H9 (cell line): ENCODE measurements around the gene ZBTB16. TPM values are rescaled to one million over a fixed set of nuclear protein-coding genes. Genes with fewer than 3 reads are reported as not detected.

Source experiments
- DNase-seq: peaks from one replicate; pipeline ENCODE4 v3.0.0-alpha.2; 2017
- H2AFZ ChIP-seq: one replicate; pipeline ENCODE4 v1.6.1; 2013; ENCODE audit warnings: mild to moderate bottlenecking, low read length, control low read depth, moderate library complexity
- H2AK5ac ChIP-seq: 2 replicates; pipeline ENCODE4 v1.6.1; 2013; ENCODE audit warnings: low read length, control low read depth, mixed read lengths; ENCODE audit not compliant: insufficient read length
- H2BK120ac ChIP-seq: one replicate; pipeline ENCODE4 v1.6.1; 2013; ENCODE audit warnings: low read depth, mild to moderate bottlenecking, low read length, control low read depth, inconsistent platforms; ENCODE audit not compliant: poor library complexity, severe bottlenecking
- H2BK12ac ChIP-seq: 2 replicates; pipeline ENCODE4 v1.6.1; 2013; ENCODE audit warnings: low read length, control low read depth, mixed read lengths, low read depth; ENCODE audit not compliant: insufficient read length
- H2BK15ac ChIP-seq: 2 replicates; pipeline ENCODE4 v1.6.1; 2013; ENCODE audit warnings: low read depth, low read length, control low read depth
- H2BK20ac ChIP-seq: one replicate; pipeline ENCODE4 v1.6.1; 2013; ENCODE audit warnings: low read depth, mild to moderate bottlenecking, low read length, control low read depth, inconsistent platforms; ENCODE audit not compliant: poor library complexity, severe bottlenecking
- H2BK5ac ChIP-seq: 2 replicates; pipeline ENCODE4 v1.6.1; 2013; ENCODE audit warnings: low read length, control low read depth, mixed read lengths; ENCODE audit not compliant: insufficient read length
- H3K14ac ChIP-seq: 2 replicates; pipeline ENCODE4 v1.6.1; 2013; ENCODE audit warnings: low read length, control low read depth; ENCODE audit not compliant: insufficient read depth
- H3K18ac ChIP-seq: 2 replicates; pipeline ENCODE4 v1.6.1; 2013; ENCODE audit warnings: low read depth, mild to moderate bottlenecking, mixed read lengths, low read length, control low read depth; ENCODE audit not compliant: insufficient read length
- H3K23ac ChIP-seq: 2 replicates; pipeline ENCODE4 v1.6.1; 2013; ENCODE audit warnings: low read length, control low read depth, mixed read lengths, low read depth; ENCODE audit not compliant: insufficient read length
- H3K23me2 ChIP-seq: 2 replicates; pipeline ENCODE4 v1.6.1; 2013; ENCODE audit warnings: low read depth, mild to moderate bottlenecking, mixed read lengths, low read length, control low read depth; ENCODE audit not compliant: insufficient read length, poor library complexity, severe bottlenecking
- H3K27ac ChIP-seq: 2 replicates; pipeline ENCODE4 v1.5.1; 2013; ENCODE audit warnings: low read length, control low read depth, mixed read lengths, low read depth; ENCODE audit not compliant: insufficient read length
- H3K27me3 ChIP-seq: 2 replicates; pipeline ENCODE4 v1.6.1; 2013; ENCODE audit warnings: low read length, control low read depth, inconsistent platforms; ENCODE audit not compliant: insufficient read depth
- H3K4ac ChIP-seq: 2 replicates; pipeline ENCODE4 v1.6.1; 2013; ENCODE audit warnings: low read depth, mild to moderate bottlenecking, control low read depth, inconsistent platforms, low read length, moderate library complexity
- H3K4me1 ChIP-seq: 2 replicates; pipeline ENCODE4 v1.6.1; 2013; ENCODE audit warnings: low read length, control low read depth, inconsistent platforms; ENCODE audit not compliant: insufficient read depth
- H3K4me2 ChIP-seq: 2 replicates; pipeline ENCODE4 v1.6.1; 2013; ENCODE audit warnings: low read length, control low read depth, mixed read lengths; ENCODE audit not compliant: insufficient read length, insufficient read depth
- H3K56ac ChIP-seq: 2 replicates; pipeline ENCODE4 v1.6.1; 2013; ENCODE audit warnings: low read depth, mild to moderate bottlenecking, mixed read lengths, low read length, control low read depth; ENCODE audit not compliant: insufficient read length
- H3K79me1 ChIP-seq: 2 replicates; pipeline ENCODE4 v1.6.1; 2013; ENCODE audit warnings: low read depth, mild to moderate bottlenecking, moderate library complexity, low read length, control low read depth, inconsistent platforms; ENCODE audit not compliant: insufficient read depth, poor library complexity, severe bottlenecking
- H3K79me2 ChIP-seq: 2 replicates; pipeline ENCODE4 v1.6.1; 2013; ENCODE audit warnings: low read length, control low read depth, inconsistent platforms; ENCODE audit not compliant: insufficient read depth
- H3K9ac ChIP-seq: 2 replicates; pipeline ENCODE4 v1.6.1; 2013; ENCODE audit warnings: low read length, control low read depth, mixed read lengths; ENCODE audit not compliant: insufficient read length; ENCODE audit errors: extremely low read depth
- H3K9me3 ChIP-seq: one replicate; pipeline ENCODE4 v1.6.1; 2013; ENCODE audit warnings: low read depth, low read length, inconsistent platforms; ENCODE audit not compliant: control insufficient read depth
- H3T11ph ChIP-seq: one replicate; pipeline ENCODE4 v1.6.1; 2013; ENCODE audit warnings: mild to moderate bottlenecking, low read length, control low read depth, inconsistent platforms
- H4K20me1 ChIP-seq: one replicate; pipeline ENCODE4 v1.6.1; 2013; ENCODE audit not compliant: control insufficient read depth, insufficient read length, insufficient read depth
- H4K5ac ChIP-seq: 2 replicates; pipeline ENCODE4 v1.6.1; 2013; ENCODE audit warnings: low read depth, mild to moderate bottlenecking, mixed read lengths, low read length, control low read depth; ENCODE audit not compliant: insufficient read length
- H4K8ac ChIP-seq: replicated peaks from 2 replicates; pipeline ENCODE4 v1.6.1; 2013; ENCODE audit warnings: low read length, control low read depth, mixed read lengths, low read depth; ENCODE audit not compliant: insufficient read length
- H4K91ac ChIP-seq: 2 replicates; pipeline ENCODE4 v1.6.1; 2013; ENCODE audit warnings: low read depth, mild to moderate bottlenecking, moderate library complexity, mixed read lengths, low read length, control low read depth; ENCODE audit not compliant: insufficient read length
- H3K27ac Mint-ChIP-seq, 3 experiments: 2 replicates in 2 of 3; 3 replicates in 1 of 3; pipeline ENCODE4 v1.8.0; 2020 to 2021; ENCODE audit warnings: mixed read lengths in 3 of 3, mild to moderate bottlenecking in 1 of 3, moderate library complexity in 1 of 3
- H3K27me3 Mint-ChIP-seq: 2 replicates; pipeline ENCODE4 v1.8.0; 2021; ENCODE audit warnings: low read depth, mild to moderate bottlenecking, moderate library complexity, mixed read lengths
- H3K36me3 Mint-ChIP-seq, 3 experiments: 2 replicates in 2 of 3; 3 replicates in 1 of 3; pipeline ENCODE4 v1.8.0; 2020 to 2021; ENCODE audit warnings: low read depth in 3 of 3, mixed read lengths in 3 of 3; ENCODE audit not compliant: insufficient read depth in 1 of 3
- H3K4me1 Mint-ChIP-seq, 2 experiments: 2 replicates each; pipeline ENCODE4 v1.8.0; 2020; ENCODE audit warnings: mixed read lengths in 2 of 2
- H3K4me3 Mint-ChIP-seq, 2 experiments: 2 replicates in 1 of 2; 3 replicates in 1 of 2; pipeline ENCODE4 v1.8.0; 2020 to 2021; ENCODE audit warnings: mild to moderate bottlenecking in 2 of 2, mixed read lengths in 2 of 2, moderate library complexity in 1 of 2
- H3K9me3 Mint-ChIP-seq, 2 experiments: 2 replicates in 1 of 2; 3 replicates in 1 of 2; pipeline ENCODE4 v1.8.0; 2020; ENCODE audit warnings: mild to moderate bottlenecking in 2 of 2, mixed read lengths in 2 of 2, moderate library complexity in 1 of 2
- WGBS: extraction: QIAGEN DNeasy Blood & Tissue Kit; methylation state at CpG from one replicate; pipeline ENCODE4 v1.1.7; 2013; ENCODE audit warnings: missing lambda C conversion rate, low lambda C conversion rate, mixed read lengths; ENCODE audit not compliant: insufficient read length; ENCODE audit errors: extremely low coverage; 5-methylcytosine and 5-hydroxymethylcytosine counted together
- total RNA-seq: library from RNA; stranded (reverse); gene quantifications from 2 replicates; pipeline ENCODE4 v1.2.1, GENCODE V29; 2021
- TF ChIP-seq, protein P1 (sequence below): fragments of 200-600 bp; sonication (generic); conservative IDR thresholded peaks from 3 replicates; pipeline ENCODE4 v1.8.0; 2021; ENCODE audit warnings: antibody characterized with exemption, mild to moderate bottlenecking

Gene ZBTB16
- total RNA-seq, 1 experiment from 2014 or later, result not detected

DNA sequence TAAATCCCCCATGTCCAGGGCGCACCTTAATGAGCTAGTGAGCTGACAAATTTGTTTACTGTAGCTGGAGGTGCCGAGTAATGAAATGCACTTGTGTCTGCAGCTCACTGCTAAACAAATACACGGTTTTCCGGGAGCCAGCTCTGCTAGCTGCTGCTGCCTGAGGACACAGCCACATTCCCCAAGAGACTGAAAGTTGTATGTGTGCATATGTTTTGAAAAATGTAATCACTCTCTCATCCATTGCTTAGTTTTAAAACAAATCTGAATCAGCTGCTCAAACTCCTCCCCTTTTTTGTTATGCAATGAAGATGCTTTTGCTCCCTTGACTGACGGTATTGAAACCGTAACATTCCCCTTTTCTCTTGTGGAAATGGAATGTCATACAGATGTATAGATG is 174.2 kb downstream of the ZBTB16 start:
- no peak overlapping the region for H2BK15ac ChIP-seq
- H2BK120ac ChIP-seq, result no peak overlapping the region
- H3K27ac ChIP-seq, result no peak overlapping the region
- H2AK5ac ChIP-seq, result no peak overlapping the region
- H3K4me2 ChIP-seq, result no peak overlapping the region
- H3K79me1 ChIP-seq, result no peaks in the 10 kb centered on the region
- Mint-ChIP-seq H3K27me3 (peaks cover 97% of the 10 kb centered on the region), H3K27ac (no peak overlapping the region), H3K4me3 (peak overlapping the region in 1 of 2 experiments; percentile 69; a peak in 1 of 5 replicates), H3K36me3 (no peaks in the 10 kb centered on the region), H3K9me3 (peaks cover 0 to 3% of the 10 kb centered on the region in 2 experiments; a peak in 2 of 5 replicates), H3K4me1 (peaks cover 3 to 22% of the 10 kb centered on the region in 2 experiments)
- no peak overlapping the region for H4K91ac ChIP-seq
- H3T11ph ChIP-seq, result no peak overlapping the region
- no peak overlapping the region for H3K14ac ChIP-seq
- H3K4me1 ChIP-seq, result peaks cover 4% of the 10 kb centered on the region; the same call in 1 of the 2 replicates
- no CpG with 5 or more reads among the region's 6 CpGs for WGBS
- H3K18ac ChIP-seq, result no peak overlapping the region
- no peaks in the 10 kb centered on the region for H4K20me1 ChIP-seq
- no peak overlapping the region for H2AFZ ChIP-seq
- H3K9me3 ChIP-seq, result no peaks in the 10 kb centered on the region
- DNase-seq, result no peak
- no peak overlapping the region for H3K9ac ChIP-seq
- no peak overlapping the region for H2BK20ac ChIP-seq
- TF ChIP-seq, protein P1, sequence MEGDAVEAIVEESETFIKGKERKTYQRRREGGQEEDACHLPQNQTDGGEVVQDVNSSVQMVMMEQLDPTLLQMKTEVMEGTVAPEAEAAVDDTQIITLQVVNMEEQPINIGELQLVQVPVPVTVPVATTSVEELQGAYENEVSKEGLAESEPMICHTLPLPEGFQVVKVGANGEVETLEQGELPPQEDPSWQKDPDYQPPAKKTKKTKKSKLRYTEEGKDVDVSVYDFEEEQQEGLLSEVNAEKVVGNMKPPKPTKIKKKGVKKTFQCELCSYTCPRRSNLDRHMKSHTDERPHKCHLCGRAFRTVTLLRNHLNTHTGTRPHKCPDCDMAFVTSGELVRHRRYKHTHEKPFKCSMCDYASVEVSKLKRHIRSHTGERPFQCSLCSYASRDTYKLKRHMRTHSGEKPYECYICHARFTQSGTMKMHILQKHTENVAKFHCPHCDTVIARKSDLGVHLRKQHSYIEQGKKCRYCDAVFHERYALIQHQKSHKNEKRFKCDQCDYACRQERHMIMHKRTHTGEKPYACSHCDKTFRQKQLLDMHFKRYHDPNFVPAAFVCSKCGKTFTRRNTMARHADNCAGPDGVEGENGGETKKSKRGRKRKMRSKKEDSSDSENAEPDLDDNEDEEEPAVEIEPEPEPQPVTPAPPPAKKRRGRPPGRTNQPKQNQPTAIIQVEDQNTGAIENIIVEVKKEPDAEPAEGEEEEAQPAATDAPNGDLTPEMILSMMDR, result no peak
- no peak overlapping the region for H2BK5ac ChIP-seq
- no peaks in the 10 kb centered on the region for H3K79me2 ChIP-seq
- no peaks in the 10 kb centered on the region for H3K23me2 ChIP-seq
- no peaks in the 10 kb centered on the region for H3K27me3 ChIP-seq
- no peak overlapping the region for H4K5ac ChIP-seq
- no peak overlapping the region for H3K4ac ChIP-seq
- H4K8ac ChIP-seq, result no peak overlapping the region
- H3K23ac ChIP-seq, result no peak overlapping the region
- H2BK12ac ChIP-seq, result no peak overlapping the region
- H3K56ac ChIP-seq, result no peak overlapping the region
